OCI-M1 (cell line): ENCODE measurements around the gene DDA1.
A peak's percentile ranks its signal among the peaks of the same experiment; 100 is the strongest.

Experiments used
- DNase-seq: peaks from one replicate; lab custom pipeline; 2025; lab: John Stamatoyannopoulos, UW

Gene DDA1

DNA sequence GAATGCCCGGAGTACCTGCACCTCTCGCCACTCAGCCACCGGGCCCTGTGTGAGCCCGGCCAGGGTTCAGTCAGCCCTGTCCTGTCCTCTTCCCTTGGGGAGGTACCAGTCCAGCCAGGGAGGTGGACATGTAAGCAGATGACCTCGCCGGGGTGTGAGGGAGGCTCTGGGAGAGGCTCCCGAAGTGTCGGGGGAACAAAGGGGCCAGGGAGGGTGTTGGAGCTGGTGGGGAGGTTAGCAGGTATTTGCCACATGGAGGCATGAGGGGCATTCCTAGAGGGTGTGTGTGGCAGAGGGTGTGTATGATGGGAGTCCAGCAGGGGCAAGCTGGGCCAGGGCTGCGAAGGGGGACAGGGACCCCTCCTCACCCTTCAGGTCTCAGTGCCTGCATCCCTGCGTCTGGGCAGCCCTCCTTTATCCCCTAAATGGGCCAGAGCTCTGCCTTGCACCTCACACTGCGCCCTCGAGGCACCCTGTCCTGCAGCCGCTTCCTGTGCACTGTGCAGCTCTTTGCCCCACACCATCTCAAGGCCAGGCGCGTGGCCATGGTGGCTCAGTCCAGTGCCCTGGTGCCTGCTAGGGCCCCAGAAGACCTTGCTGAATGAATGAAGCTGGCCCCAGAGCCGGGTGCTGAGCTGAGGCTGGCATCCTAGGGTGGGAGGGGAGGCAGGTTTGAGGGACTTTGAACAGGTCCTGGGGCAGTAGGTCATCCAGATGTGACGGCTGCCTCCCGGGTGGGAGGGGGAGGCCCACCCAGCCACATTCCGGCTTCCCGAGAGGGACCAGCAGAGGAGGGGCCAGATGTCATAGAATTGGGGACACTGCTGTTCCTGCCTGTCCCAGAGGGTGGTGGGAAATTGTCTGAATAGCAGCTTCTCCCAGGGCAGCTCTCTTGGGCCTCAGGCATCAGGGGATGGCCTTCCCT, 3.1 kb downstream of the DDA1 start:
- no peak for DNase-seq

DNA sequence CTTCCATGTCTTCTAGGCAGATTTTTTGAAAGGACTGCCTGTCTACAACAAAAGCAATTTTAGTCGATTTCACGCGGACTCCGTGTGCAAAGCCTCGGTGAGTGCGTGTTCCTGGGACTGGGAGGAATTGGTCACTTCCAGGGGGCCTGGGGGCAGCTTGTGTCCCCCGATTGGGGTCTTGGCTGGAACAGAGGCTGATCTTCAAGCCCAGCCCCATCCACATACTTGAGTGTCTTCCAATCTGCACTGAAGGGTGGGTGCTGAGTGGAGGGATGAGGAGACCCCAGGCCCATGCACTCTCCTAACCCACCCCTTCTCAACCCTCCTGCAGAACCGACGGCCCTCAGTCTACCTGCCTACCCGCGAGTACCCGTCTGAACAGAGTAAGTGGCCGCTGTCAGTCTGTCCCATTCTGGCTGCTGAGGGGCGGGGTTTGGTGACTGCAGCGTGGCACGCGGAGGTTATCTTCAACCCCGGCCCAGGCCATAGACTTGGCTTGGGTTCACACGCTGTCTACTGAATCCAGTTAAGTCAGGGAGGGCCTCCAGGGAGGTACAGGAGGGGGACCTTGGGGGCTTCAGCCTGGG, 4.7 kb downstream of the DDA1 start:
- DNase-seq = no peak

DNA sequence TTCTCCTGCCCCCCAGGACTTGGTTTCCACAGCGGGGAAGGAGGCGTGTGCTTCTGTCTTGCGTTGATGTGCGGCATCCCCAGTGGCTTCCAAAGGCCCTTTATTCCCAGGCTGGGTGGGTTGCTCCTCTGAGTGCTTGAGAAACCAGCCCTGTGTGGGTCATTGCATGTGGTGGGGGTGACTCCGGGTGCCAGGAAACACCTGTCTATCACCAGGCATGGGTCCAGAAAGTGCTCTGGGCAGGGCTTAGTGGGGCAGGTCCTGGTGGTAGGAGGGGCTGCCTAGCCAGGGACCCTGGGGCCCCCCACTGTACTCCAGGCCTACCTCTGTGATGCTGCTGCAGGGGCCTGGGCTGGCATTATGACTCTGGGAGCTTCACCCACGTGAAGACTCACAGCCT, 9.6 kb downstream of the DDA1 start:
- DNase-seq = no peak

DNA sequence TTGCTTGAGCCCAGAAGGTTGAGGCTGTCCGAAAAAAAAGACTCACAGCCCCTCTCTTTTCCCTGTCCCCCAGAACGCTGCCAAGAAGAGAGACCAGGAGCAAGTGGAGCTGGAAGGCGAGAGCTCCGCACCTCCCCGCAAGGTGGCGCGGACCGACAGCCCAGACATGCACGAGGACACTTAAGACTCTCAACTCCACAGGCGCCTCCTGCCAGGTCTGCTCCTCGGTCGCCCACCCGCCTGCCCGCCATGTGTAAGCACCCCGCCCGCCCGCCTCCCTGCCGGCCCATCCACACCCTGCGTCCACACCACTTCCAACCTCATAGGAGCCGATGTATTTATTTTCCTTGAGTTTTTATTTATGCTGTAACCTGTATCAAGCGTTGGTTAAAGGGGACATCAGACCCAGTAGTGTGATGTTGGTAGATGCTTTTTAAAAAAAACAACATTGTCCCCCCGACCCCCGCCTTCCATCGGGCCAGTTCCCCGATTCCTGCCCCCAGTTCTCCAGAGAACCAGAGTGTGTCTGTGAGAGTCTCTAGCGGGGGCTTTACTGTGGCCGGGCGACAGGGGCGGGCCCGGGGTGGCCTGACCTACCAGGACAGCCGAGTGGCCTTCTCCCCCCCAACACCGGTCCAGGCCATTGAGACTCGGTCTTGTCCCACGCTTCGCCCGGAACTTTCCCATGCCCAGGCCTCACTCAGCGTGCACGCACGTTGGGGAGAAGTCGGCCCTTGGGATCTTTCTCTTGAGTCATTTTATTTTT, 10.3 kb downstream of the DDA1 start:
- no peak for DNase-seq

DNA sequence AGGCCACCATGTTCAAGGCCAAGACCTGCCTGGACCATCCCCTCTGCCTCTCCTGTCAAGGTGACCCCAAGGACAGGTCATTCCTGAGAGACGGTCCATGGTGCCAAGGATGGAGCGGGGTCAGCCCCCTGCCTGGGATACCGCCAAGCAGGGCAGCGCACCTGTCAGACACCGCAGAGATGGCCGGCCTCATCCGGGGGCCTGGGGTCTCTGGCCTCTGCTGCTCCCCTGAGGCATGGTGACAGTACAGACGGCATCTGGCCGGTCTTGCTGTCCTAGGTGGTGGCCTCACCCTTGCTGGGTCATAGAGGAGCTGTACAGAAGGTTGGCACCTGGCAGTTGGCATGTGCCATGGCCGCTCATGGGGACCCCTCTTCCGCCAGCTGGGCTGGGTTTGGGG, 11.1 kb downstream of the DDA1 start:
- no peak for DNase-seq

DNA sequence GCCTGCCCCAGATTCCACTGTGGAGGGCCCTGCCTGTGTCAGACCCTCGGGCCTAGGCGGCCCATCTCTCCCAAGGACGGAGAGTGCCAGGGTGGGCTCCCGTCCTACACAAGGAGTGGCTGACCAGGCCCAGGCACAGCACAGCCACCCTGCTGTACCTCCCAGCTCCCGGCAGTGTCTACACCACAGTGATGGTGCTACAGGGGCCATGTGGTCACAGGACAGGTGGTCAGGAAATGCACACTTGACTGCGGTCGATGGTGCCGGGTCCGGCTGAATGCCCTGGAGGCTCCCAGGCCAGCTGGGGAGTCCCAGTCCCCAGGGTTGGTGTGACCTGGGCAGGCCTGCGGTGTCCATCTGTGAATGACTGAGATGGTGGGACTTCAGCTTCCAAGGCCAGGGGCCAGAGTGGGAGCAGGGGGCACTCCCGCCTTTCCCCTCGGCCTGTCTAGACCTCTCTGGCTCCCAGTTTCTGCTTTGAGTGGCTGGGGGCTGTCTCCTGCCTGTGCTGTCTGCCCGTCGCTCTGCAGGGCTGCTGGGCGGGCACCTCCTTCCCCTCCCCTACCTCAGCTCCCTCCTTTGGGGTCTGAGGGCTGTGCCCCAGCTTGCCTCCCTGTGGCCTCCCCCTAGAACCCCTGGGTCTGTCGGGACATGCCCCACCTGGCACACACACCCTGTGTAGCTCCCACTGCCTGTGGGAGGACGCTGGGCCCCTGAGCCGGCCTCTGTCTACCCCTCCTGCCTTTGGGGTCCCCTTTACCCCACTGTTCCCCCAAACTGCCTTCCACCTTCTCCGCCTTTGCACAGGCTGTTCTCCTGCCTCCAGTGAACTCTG, 12.5 kb downstream of the DDA1 start:
- DNase-seq = no peak

DNA sequence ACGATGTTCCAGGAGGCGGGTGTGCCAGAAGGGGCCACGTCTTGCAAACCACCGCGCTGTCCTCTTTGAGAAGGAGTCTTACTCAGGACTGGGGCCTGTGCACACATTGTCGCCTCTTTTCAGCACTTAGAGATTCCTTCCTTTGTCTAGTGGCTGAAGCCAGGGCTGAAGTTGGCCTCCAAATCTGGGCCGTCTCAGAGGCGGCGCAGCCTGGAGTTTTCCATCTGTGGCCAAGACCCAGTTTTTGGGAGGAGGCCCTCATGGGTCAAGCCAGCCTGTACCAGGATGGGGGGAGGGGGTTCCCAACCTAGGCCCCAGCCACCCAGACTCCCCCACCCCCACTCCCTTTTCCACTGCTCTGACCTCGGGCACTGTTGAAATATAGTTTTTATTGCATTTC, 13.5 kb downstream of the DDA1 start:
- DNase-seq = no peak

DNA sequence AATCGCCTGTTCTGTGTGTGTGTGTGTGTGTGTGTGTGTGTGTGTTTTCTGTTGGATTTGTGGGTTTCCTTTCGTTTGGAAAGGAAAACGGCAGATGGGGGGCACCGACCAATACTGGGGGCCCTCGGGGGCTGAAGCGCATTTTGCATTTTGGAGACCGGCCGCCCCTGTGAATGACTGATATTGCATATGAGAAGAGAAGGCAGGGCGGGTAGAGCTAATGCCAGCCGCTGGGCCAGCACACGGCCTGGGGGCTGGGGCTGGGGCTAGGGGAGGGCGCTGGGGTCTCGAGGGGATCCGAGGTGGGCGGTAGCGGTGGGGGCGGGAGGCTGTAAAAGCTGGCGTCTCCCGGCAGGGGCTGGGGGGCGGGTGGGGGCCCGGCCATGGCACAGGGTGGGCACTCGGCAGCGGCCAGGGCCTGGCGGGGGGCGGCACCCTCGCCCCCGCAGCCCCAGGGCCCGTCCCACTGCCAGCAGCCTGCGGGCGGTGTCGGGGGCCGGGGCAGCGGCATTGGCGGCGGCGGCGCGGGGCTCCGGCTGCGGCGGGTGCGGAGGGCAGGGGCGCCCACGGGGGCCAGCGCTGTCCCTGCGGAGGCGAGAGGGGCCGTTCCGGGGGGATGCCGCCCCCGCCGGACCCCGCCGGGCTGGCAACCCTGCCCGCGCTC, 14.1 kb downstream of the DDA1 start:
- DNase-seq = no peak

DNA sequence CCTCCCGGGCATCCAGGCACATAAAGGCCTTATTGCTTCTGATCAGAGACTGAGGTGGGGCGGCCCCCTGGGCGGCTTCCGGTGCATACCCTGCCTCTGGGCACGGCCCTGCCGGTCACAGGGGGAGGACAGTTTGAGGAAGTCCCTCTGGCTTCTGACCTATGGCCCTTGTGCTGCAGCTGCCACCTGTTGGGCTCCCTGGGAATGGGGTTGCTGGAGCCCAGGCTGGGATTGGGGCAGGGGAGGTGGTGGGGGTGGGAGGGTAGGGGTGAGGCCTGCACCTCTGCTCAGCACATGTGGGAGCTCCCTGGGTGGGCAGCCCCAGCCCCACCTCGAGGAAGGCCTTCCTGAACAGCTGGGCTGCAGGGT, 14.6 kb downstream of the DDA1 start:
- DNase-seq = peak; percentile 54

DNA sequence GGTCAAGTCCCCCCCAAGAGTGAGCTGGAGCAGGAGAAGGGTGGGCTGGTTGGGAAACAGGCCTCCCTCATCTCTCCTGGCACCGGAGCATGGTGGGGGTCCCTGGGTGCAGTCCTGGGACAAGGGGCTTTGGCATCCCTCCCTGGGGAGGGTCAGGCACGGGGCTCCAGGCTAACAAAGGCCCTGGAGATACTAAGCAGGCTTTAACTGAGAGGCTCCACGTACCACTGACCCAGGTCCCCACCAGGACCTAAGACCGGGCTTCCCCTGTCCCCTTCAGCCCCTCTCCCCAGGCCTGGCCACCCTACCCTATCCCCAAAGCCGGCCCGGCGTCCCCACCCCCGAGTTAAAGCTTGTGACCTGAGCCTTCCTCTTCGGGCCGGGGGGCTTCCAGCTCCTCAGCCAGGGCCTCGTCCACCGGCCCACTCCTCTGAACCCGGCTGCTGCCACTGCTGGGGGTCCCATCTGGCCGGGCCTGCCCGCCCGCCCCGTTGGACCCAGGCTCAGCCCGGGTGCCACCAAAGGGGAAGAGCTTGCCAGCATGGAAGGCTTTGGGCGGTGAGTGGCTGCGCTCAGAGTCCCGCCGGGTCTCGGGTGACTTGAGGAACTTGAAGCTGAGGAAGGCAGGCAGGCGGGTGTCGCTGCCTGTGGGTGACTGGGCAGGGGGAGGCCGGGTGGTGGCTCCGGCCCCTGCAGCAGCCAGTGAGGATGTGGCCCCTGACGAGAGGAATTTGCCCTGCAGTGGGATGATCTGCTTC, 15.2 kb downstream of the DDA1 start:
- DNase-seq = no peak

DNA sequence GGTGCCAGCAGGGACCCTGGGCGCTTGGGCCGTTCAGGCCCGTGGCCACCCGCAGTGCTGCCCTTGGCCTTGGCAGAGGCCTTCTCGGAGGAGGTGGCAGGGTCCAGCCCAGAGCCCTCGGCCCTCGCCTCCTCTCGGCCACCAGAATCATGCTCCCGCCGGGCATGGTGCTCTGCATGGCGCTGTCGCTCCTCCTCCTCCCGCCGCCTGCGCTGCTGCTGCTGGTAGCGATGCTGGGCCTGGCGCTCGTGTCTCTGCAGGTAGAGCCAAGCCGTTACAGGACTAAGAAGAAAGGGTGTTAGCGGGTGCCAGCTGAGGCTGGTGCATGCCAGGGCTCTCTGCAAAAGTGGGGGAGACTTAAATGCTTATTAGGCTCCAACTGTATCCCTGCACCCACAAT, 15.8 kb downstream of the DDA1 start:
- no peak for DNase-seq

DNA sequence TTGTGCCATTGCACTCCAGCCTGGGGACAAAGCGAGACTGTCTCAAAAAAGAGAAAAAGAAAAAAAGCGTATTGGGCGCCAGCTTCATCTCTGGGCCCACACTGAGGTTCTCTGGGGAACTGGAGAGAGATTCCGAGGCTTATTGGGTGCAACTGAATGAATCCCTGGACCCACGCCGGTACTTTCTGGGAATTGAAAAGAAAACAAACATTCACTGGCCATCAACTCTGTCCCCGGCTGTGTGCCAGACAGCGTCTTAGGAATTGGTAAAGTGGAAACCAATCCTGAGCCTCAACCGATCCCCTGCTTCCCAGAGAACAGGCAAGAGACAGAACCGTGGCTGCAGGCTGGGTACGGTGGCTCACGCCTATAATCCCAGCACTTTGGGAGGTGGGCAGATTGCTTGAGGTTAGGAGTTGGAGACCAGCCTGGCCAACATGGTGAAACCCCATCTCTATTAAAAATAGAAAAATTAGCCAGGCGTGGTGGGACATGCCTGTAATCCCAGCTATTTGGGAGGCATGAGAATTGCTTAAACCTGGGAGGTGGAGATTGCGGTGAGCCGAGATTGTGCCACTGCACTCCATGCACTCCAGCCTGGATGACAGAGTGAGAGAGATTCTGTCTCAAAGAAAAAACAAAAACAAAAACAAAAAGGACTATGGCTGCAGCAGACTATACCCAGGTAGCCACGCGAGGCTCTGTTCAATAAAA, 16.7 kb downstream of the DDA1 start:
- no peak for DNase-seq

DNA sequence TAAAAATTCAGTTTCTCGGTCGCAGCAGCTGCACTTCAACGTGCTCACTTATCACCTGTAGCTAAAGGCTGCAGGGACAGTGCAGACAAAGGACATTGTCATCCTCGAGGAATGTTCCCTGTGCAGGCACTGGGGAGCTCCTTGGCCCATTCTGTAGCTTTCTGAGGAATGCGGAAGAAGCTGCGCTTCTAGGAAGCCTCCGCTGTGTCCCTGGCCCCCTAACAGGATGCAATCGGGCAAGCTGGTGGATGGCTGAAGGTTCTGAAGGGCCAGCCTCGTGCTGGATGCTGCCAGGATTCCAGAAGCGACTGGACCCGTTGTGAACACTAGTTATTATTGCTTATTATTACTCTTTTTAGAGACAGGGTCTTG, 17.2 kb downstream of the DDA1 start:
- DNase-seq = no peak

DNA sequence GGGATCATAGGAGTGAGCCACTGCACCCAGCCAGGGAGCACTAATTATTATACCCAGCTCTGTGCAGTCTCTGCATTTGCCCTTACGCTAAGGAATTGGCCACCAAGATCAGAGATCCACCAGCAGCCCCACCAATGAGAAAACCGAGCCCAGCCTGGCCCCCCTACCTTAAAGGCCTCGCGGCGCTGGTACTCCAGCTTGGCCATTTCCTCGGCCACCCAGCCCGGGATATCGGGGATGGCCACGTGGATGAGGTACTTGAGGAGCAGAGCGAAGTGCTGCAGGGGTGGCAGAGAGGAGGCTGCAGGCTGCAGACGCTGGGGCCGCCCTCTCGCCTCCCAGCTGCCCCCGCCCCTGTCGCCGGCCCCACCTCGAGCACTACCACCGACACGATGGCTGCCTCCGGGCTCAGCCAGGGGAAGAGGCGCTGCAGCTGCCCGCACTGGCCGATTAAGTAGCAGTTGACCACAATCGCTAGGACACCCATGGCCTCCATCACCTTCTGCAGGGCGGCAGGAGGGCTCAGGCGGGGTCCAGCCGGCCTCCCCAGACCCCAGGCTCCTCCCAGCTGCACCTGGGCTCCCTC, 17.8 kb downstream of the DDA1 start:
- no peak for DNase-seq

DNA sequence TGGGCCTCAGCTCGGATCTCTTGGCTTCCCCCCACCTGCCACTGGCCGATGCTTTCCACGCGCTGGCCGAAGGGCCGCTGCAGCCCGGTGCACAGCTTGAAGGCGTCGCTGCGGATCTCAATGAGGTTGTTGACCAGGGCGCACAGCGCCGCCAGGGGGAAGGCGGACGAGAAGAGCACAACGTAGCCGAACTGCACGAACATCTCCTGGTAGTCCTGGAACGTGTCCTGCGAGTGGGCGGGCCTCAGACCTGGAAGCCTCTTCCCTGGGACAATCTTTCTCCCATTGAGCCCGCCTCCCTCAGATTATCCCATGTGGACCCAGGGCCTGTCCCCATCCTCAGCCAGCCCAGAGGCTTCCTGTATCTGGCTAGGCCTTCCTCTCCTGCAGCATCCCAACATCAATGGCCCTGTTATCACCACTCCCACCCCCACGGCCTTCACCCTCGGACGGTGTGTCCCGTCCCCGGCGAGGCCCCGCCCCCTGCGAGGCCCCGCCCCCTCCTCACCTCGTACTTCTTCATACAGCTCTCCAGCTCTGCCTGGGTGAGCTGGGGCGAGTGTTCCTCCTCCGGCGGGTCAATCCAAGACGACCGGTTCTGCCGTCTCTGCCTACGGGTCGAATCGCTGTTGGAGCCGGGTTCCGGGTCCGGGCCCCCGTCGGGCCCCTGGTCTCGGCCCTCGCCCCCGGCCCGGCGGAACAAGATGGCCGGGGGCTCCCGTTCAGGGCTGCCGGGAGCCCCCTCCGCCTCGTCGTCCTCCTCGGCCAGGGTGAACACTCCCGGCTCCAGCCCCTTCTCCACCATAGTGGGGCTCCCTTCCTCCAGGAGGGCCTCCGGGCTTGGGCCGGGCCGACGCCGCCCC, 18.5 kb downstream of the DDA1 start:
- peak; percentile 77 for DNase-seq

DNA sequence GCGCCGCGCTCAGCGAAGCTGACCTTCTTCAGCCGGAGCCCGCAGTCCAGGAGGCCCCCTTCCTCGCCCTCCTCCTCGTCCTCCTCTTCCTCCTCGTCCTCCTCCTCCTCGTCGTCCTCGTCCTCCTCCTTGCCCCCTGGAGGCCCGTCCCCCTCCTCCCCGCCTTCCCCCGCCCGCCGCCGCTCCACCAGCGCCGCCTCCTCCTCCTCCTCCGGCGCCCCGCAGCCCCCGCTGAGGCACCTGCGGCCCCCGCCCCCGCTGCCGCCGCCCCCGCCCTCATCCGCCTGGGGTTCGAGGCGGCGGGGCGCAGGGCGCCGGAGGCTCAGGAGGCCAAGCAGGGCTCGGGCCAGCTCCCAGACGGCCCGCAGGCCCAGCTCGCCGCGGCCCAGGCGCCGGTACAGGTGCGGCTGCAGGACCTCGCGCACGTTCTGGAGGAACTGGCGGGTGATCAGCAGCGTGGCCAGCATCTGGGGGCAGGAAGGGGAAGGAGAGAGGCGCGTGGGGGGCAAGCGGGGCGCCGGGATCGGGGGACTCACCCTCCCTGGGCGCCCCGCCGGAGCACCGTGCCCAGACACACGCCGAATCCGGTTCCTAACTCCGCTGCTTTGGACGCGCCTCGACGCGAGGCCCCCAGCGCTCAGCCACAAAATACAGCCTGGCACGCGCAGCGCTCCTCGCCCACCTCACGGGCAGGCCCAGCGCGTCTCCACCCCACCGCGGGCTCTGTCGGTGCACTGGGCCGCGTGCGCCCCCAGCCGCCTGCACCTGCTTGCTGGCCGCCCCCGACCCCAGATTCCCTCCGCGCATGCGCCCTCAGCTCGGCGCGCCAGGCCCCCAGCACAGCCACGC, 19.4 kb downstream of the DDA1 start:
- DNase-seq = no peak

DNA sequence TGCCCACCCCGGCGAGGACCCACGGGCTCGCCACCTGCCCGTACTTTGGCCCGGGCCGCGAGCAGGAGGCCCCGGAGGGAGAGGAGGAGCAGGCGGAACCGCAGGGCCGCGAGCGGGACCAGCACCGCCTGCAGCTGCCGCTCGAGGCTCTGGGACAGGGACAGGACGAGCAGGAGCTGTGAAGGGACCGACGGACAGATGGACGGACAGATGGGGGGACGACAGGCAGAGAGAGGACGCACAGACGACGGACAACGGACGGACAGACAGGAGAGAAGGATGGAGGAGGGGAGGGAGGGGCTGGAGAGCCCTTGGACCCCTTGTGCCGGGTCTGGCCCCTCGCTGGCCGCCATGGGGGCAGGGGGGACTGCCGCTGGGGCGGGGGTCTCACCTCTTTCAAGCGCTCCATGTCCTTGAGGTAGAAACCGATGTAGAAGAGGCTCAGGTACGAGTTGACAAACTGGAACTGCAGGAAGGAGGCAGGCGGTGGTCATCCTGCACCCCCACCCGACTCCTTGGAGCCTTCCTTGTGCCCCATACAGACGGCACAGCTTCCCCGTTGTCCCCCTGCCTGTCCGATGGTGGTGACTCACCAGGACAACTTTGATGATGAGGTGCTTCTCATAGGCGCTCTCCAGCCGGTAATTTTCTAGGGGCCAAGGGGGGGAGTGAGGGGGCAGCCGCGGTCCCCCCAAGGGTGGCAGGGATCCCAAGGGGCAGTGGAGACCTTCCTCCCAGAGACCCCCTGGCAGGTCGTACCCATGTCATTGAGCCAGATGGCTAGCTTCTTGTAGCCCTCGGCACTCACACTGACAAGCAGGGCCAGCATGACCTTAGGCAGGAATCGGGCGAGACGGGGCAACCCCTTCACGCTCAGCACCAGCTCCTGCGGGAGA, 20.3 kb downstream of the DDA1 start:
- no peak for DNase-seq
